Measurements from ENCODE around the gene MAGEB17. TPM values are rescaled to one million over a fixed set of nuclear protein-coding genes. Genes with fewer than 3 reads are reported as not detected.

MAGEB17 gene
- total and polyA plus RNA-seq, 2 of the 8 experiments (the other 6 are each of a cell fraction or from before 2014, with no cell fraction given), result 0.48 to 1.1 TPM

- TF ChIP-seq CHD2 (IDR thresholded peaks at IDR 0.05; ENCODE audit: low read length) (no peak), HDAC6 (IDR thresholded peaks at IDR 0.05; ENCODE audit: low read depth, low read length) (no peak), USF2 (IDR thresholded peaks at IDR 0.05; ENCODE audit: low read length) (no peak), SP4 (IDR thresholded peaks at IDR 0.05; ENCODE audit: low read length) (no peak), CTBP2 (IDR thresholded peaks at IDR 0.05; ENCODE audit: borderline replicate concordance, insufficient read depth, insufficient read length, low read length) (no peak), HDAC2 (IDR thresholded peaks at IDR 0.05; ENCODE audit: borderline replicate concordance in 1 of 2, low read depth in 2 of 2, low read length in 2 of 2) (no peak), SIX5 (IDR thresholded peaks at IDR 0.05; ENCODE audit: low read depth, low read length) (no peak), RAD21 (IDR thresholded peaks at IDR 0.05 in 1 of 2, conservative IDR thresholded peaks at IDR 0.05 in 1 of 2; ENCODE audit: low read depth in 2 of 2, low read length in 2 of 2) (no peak)
Observed at GRCh38 chrX:16175329-16176061, 8.2 kb downstream of the MAGEB17 start (continued).
